ENCODE measurements around the gene NRG2.

GRCh38 chr5:139901251-139901575, 141.9 kb downstream of the NRG2 start:
- TF ChIP-seq, protein P1, sequence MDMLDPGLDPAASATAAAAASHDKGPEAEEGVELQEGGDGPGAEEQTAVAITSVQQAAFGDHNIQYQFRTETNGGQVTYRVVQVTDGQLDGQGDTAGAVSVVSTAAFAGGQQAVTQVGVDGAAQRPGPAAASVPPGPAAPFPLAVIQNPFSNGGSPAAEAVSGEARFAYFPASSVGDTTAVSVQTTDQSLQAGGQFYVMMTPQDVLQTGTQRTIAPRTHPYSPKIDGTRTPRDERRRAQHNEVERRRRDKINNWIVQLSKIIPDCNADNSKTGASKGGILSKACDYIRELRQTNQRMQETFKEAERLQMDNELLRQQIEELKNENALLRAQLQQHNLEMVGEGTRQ (IDR thresholded peaks at IDR 0.05): no peak
- TF ChIP-seq CTCF (IDR thresholded peaks at IDR 0.05) (no peak), GATA3 (IDR thresholded peaks at IDR 0.05; ENCODE audit: borderline replicate concordance) (no peak), RAD21 (conservative IDR thresholded peaks at IDR 0.05 in 1 of 2, IDR thresholded peaks at IDR 0.05 in 1 of 2) (no peak), RFX5 (IDR thresholded peaks at IDR 0.05) (no peak), NPAS2 (CRISPR knock-in tag; IDR thresholded peaks at IDR 0.05; ENCODE audit: borderline replicate concordance) (no peak), NFE2L2 (conservative IDR thresholded peaks at IDR 0.05; ENCODE audit: low read length) (no peak), PBX3 (IDR thresholded peaks at IDR 0.05) (no peak), MYC (IDR thresholded peaks at IDR 0.05; ENCODE audit: borderline replicate concordance, low read length) (no peak), POLR2A (IDR thresholded peaks at IDR 0.05; ENCODE audit: low read length) (no peak)

All from A549 (cell line).